ENCODE results near the gene ZNF524.
"Not testable (repeated sequence)": the region's sequence is repeated elsewhere in the genome, so short reads cannot be mapped to it uniquely, and the experiment has no call there.

The ZNF524 gene

GRCh38 chr19:55581145-55581822, 18.8 kb upstream of the ZNF524 start:
- DNase-seq = peak in 1 of 56 donors; percentile 66

GRCh38 chr19:55581823-55582223, 18.3 kb upstream of the ZNF524 start:
- no peak for DNase-seq

GRCh38 chr19:55582284-55582683, 17.8 kb upstream of the ZNF524 start:
- not testable (repeated sequence) for DNase-seq

GRCh38 chr19:55583897-55584296, 16.2 kb upstream of the ZNF524 start:
- not testable (repeated sequence) for DNase-seq

- no peak for DNase-seq
Measured at GRCh38 chr19:55584871-55585270, 15.2 kb upstream of the ZNF524 start.

GRCh38 chr19:55585658-55586339, 14.3 kb upstream of the ZNF524 start:
- DNase-seq = peak in 53 of 56 donors; percentile 12 to 83 (median 68)

- DNase-seq = peak; percentile 21 to 96 (median 82)
Measured at GRCh38 chr19:55586976-55587668, 13.0 kb upstream of the ZNF524 start.

GRCh38 chr19:55588738-55589137, 11.3 kb upstream of the ZNF524 start:
- DNase-seq = no peak

GRCh38 chr19:55590109-55590508, 10.0 kb upstream of the ZNF524 start:
- no peak for DNase-seq

- DNase-seq = no peak
Measured at GRCh38 chr19:55590617-55591016, 9.5 kb upstream of the ZNF524 start.

- DNase-seq = no peak
Measured at GRCh38 chr19:55591555-55591954, 8.5 kb upstream of the ZNF524 start.

GRCh38 chr19:55592391-55593090, 7.5 kb upstream of the ZNF524 start:
- no peak for DNase-seq

- DNase-seq = no peak
Measured at GRCh38 chr19:55593096-55593772, 6.9 kb upstream of the ZNF524 start.

GRCh38 chr19:55594996-55595545, 5.0 kb upstream of the ZNF524 start:
- no peak for DNase-seq

GRCh38 chr19:55596304-55596703, 3.8 kb upstream of the ZNF524 start:
- no peak for DNase-seq

GRCh38 chr19:55597501-55597921, 2.6 kb upstream of the ZNF524 start:
- DNase-seq = no peak

GRCh38 chr19:55598034-55598433, 2.1 kb upstream of the ZNF524 start:
- DNase-seq = no peak

GRCh38 chr19:55598719-55599467, 1.2 kb upstream of the ZNF524 start:
- peak in 55 of 56 donors; percentile 74 to 95 (median 90) for DNase-seq

- DNase-seq = peak; percentile 84 to 99 (median 97)
Measured at GRCh38 chr19:55599468-55599841, 633 bp upstream of the ZNF524 start, which contains the start of gene FIZ1. Gene FIZ1, minus strand, starts transcription at chr19:55599517. Its CDS starts 1,652 bp downstream, at chr19:55597865.

GRCh38 chr19:55600662-55601028, 557 bp downstream of the ZNF524 start:
- DNase-seq = no peak

Data from amygdala (tissue), 56 donors.